KOPT-K1 (cell line): ENCODE data around the gene GHR.

ENCODE experiments used
- H3K27ac ChIP-seq: fragments of 200-600 bp; sonication (generic); 2 replicates; pipeline ENCODE4 v1.5.1; 2016; ENCODE audit warnings: antibody characterized with exemption, mild to moderate bottlenecking, low read depth, low read length; ENCODE audit not compliant: poor library complexity, severe bottlenecking
- H3K36me3 ChIP-seq: fragments of 200-600 bp; sonication (generic); 2 replicates; pipeline ENCODE4 v1.5.1; 2017; ENCODE audit warnings: antibody characterized with exemption, mild to moderate bottlenecking, low read length, moderate library complexity; ENCODE audit not compliant: insufficient read depth
- H3K9me3 ChIP-seq: fragments of 200-600 bp; sonication (generic); 2 replicates; pipeline ENCODE4 v1.5.1; 2017; ENCODE audit warnings: antibody characterized with exemption, low read length, mild to moderate bottlenecking; ENCODE audit not compliant: insufficient read depth, poor library complexity, severe bottlenecking

The GHR gene

DNA sequence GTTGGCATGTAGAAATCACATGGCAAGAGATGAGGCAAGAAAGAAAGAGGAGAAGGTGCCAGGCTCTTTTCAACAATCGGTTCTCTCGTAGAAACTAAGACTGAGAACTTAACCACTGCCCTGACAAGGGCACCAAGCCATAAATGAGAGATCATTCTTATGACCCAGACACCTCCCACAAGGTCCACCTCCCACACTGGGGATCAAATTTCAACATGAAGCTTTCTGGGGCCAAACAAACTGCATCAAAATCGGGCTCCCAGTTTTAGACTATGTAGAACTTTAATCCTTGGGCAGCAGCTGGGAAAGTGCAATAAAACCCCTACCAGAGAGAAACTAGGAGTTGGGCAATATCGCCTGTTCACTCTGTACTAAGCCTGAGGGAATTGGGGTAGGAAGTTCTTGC lies 183.2 kb downstream of the GHR start:
- no peak overlapping the region for H3K27ac ChIP-seq
- no peaks in the 10 kb centered on the region for H3K9me3 ChIP-seq
- H3K36me3 ChIP-seq, result no peaks in the 10 kb centered on the region

DNA sequence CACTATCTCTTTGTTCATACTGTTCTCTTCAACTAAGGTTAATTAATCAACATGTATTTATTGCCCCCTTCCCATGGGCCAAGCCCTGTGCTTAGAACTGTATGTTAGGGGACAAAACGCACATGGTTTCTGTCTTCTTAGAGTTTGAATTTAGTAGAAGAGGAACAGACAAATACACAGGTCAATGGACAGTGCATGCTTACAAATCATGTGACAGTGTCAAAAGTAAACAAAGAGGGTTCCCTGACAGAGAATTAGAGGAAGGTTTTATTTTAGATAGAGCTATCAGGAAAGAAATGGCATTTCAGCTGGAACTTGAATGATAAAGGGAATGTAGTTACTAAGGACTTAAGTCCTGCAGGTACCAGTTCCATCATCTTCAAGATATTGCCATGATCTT lies 188.2 kb downstream of the GHR start:
- H3K9me3 ChIP-seq, result no peaks in the 10 kb centered on the region
- no peak overlapping the region for H3K27ac ChIP-seq
- H3K36me3 ChIP-seq, result no peaks in the 10 kb centered on the region

DNA sequence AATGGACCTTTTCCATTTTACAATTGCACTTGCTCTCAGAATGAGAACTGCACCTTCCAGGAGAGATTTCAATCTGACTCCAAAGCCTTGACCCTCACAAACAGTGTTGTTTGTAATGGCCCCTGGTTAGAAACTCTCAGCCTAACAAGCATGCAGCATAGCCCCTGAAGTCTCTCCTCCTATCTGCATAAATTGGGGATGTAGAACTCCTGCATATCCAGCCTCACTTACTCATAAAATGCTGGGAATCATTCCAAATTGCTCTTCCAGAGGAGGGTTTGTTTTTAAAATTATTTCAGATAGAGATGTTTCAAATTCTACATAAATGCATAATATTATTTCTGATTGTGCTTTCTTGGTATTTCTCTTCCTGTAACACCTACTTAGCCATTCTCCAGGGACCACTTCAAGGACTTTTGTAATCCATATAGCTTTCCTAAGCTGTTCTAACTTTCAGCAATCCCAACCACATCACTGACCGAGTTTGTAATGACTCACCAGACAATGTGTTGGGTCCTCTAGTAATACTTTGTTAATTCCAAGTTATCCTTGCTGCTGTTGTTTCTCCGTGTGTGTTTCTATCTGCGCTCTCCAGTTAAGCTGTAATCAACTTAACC lies 189.6 kb downstream of the GHR start:
- Histone ChIP-seq H3K27ac (no peak overlapping the region), H3K36me3 (no peaks in the 10 kb centered on the region), H3K9me3 (no peaks in the 10 kb centered on the region)

DNA sequence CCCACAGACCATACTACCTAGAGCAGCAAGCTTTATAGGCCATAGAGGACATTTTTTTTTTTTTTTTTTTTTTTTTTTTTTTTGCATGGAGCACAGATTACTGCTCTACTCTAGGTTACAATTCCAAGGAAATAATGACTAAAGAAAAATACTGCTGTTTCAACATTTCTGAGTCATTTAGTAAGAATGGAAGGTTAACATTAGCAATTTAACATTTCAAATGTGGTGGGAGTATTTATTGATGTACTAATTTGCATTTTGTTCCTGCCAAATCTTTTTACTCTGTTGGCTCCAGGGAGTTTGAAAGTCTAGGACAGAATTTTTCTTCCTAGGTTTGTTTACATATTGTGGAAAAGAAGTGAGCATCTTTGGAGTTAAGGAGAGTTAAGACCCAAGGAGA lies 191.3 kb downstream of the GHR start:
- no peaks in the 10 kb centered on the region for H3K9me3 ChIP-seq
- no peaks in the 10 kb centered on the region for H3K36me3 ChIP-seq
- no peak overlapping the region for H3K27ac ChIP-seq

DNA sequence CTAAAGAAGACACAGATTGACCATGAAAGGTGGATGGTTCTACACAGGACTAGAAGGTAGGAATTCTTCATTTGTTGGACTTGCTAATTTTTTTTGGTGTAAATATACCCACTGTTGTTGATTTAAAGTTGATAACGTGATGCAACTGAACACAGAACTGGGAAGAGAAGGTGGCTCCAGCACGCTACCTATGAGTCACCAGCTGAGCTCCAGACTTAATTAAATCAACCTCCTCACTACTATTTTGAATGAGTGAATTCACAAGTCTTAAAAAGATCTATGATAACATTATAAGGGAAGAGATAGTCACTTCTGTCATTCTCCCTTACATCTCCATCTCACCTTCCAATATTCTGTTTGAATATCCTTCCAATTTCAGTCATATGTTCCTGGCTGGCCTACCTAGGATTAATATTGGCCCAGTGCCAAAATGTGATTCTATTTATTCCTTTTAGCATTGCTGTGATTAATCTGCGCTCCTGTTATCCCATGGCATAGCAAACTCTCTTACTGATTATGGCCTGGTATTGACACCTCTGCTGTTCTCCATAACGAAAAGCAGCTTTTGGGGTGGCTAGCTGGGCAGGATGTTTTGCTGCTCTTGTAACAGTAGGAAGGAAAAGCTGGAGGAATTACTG lies 197.5 kb downstream of the GHR start:
- Histone ChIP-seq H3K27ac (no peak overlapping the region), H3K9me3 (no peaks in the 10 kb centered on the region), H3K36me3 (no peaks in the 10 kb centered on the region)

DNA sequence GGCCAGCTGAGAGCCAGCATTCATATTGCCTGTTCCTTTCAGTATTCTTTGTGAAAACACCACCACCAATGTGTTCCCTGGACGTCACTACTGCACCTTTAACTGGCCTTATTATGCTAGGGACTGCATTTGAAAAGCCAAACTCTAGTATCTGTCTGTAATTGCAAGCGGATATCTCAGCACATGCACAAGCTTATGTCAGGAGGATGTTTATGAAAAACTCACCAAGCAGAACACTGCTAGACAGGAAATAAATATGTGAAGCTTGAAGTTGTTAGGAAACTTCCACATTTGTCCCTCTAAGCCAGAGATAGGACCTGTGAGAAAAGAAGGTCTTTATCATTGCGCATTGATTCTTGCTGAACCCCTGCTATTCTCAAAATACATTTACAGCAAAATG lies 198.0 kb downstream of the GHR start:
- no peak overlapping the region for H3K27ac ChIP-seq
- no peaks in the 10 kb centered on the region for H3K9me3 ChIP-seq
- H3K36me3 ChIP-seq, result no peaks in the 10 kb centered on the region

DNA sequence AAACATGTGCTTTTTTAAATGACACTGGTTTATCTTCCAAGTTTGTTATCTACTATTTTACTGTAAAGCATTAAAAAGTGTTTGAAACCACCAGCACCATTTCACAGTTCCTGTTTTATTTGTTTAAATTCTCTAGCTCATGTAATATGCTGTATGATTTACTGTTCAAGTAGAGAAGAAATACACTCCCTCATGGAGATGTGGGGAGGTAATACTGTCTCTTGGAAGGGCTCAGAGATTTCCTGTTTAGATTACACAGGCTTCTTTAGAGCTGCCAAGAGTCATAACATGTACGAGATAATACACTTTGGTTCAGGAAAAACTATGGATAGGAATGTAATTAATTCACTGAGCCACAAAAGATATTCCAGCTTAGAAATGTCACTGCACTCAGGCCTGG lies 198.4 kb downstream of the GHR start:
- Histone ChIP-seq H3K9me3 (no peaks in the 10 kb centered on the region), H3K27ac (no peak overlapping the region), H3K36me3 (no peaks in the 10 kb centered on the region)

DNA sequence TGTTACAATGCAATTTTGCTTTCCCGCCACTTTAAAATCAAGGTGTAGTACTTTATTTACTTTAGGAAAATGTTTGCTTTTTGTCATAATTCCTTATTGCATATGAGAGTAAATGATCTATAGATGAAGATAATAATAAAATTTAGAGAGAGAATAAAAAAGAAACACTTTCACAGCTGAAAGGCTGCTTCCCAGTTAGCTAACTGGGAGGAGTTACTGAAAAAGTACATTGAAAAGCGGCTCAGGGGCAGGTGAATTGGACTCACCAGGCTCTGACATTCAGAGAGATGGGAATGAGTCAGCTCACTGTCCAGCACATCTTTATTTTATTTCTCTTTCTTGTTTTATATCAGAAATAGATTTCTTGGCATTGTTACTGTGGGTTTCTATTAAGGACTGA lies 201.7 kb downstream of the GHR start:
- H3K27ac ChIP-seq, result no peak overlapping the region
- H3K36me3 ChIP-seq, result no peaks in the 10 kb centered on the region
- H3K9me3 ChIP-seq, result no peaks in the 10 kb centered on the region

DNA sequence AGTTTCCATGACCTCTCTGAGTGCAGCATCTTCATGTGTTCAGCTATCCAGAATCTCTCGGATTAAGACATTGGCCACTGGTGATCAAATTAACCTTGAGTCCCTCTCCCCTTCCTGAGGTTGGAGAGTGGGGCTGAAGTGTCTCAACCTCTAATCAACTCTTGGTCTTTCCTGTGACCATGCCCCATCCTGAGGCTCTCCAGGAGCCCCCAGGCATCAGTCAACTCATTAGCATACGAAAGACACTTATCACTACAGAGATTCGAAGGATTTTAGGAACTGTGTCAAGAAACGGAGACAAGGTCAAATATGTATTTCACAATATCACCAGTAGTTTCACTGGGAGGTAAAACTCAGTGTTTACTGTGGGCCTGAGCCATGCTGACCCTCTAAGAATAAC lies 203.2 kb downstream of the GHR start:
- Histone ChIP-seq H3K9me3 (no peaks in the 10 kb centered on the region), H3K36me3 (no peaks in the 10 kb centered on the region)

DNA sequence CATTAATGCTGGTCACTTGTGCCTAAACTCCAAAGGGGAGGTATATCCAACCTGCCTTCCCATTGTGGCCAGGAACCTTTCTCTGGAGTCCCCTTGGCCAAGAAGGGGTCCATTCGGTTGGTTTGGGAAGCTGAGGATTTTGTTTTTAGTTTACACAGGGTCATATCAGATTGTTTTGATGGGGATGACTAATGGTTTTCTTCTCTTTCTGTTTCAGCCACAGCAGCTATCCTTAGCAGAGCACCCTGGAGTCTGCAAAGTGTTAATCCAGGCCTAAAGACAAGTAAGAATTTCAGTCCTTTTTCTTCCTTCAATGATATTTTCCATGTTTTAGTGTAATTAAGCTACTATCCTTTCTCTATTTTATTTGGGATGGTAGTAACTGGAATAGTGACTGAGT lies 205.6 kb downstream of the GHR start:
- Histone ChIP-seq H3K36me3 (no peaks in the 10 kb centered on the region), H3K27ac (no peak overlapping the region), H3K9me3 (no peaks in the 10 kb centered on the region)

More for the DNA sequence above, 203.2 kb downstream of the GHR start:
- H3K27ac ChIP-seq, result no peak overlapping the region

DNA sequence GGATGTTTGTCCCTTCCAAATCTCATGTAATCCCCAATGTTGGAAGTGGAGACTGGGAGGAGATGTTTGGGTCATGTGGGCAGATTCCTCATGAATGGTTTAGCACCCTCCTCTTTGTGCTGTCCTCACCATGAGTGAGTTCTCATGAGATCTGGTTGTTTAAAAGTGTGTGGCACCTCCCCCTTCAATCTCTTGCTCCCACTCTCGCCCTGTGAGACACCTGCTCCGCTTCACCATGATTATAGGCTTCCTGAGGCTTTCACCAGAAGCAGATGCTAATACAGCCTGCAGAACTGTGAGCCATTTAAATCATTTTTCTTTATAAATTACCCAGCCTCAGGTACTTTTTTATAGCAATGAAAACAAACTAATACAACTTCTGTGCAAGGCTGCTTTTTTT lies 206.0 kb downstream of the GHR start:
- no peak overlapping the region for H3K27ac ChIP-seq
- H3K36me3 ChIP-seq, result no peaks in the 10 kb centered on the region
- no peaks in the 10 kb centered on the region for H3K9me3 ChIP-seq

DNA sequence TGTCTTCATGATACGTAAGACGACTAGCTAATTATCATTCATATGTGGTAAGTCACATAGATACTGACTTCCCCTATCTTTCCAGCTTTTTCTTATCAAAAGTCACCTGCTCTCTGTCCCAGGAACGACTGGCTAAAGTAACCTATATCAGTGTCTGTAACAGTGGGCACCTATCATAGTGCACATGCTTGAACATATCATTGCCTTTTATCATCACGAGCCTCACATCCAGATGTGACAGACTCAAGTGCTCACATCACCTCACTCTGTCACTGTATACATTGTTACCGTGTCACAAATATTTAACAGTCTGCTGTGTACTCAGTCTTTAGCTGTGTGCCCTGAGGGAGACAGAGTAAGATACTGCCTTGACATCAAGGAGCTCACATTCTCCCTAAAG lies 208.0 kb downstream of the GHR start:
- H3K36me3 ChIP-seq, result no peaks in the 10 kb centered on the region
- H3K27ac ChIP-seq, result no peak overlapping the region
- no peaks in the 10 kb centered on the region for H3K9me3 ChIP-seq

DNA sequence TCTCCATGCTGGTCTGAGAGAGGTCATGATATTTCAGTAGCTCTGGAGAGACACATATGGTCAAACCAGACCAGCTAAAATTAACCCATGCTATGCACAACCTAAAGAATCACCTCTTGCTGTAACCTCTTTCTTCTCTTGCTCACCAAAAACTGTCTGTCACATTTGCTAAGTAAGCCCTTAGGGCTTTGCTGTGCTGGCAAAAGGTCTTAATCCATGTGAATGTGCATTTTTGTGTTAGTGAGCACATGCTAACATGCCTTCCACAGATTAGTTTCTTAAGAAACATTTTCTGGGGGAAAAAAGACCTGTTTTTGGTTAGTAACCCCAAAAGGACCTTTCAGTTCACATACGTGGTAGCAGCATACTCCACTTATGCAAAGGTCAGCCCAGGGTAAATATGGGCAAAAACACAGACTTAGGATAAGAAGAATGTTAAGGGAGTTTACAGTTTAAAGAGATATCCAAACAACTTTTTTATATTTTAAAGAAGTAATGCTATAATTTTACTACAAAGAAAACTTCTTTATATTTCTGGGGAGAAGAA lies 209.2 kb downstream of the GHR start:
- Histone ChIP-seq H3K27ac (no peak overlapping the region), H3K36me3 (no peaks in the 10 kb centered on the region), H3K9me3 (no peaks in the 10 kb centered on the region)

DNA sequence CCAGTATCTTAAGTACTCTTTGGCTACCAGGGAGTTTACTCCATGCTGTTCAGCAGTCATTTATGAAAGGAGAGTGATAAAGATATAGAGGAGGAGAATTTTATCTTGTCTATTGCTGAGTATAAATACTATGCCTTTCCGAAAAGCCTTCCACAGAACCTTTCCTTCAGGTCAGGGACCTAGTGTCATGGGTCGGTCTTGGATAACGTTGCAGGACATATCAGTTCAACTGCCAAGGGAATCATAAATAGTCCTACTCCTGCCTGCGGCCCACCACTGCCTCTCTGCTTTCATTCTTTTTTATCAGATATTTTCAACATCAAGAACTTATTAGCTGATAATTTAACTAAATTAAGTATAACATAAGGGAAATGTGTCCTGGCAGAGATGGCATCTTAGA lies 211.3 kb downstream of the GHR start:
- no peaks in the 10 kb centered on the region for H3K36me3 ChIP-seq
- H3K27ac ChIP-seq, result no peak overlapping the region
- H3K9me3 ChIP-seq, result no peaks in the 10 kb centered on the region

DNA sequence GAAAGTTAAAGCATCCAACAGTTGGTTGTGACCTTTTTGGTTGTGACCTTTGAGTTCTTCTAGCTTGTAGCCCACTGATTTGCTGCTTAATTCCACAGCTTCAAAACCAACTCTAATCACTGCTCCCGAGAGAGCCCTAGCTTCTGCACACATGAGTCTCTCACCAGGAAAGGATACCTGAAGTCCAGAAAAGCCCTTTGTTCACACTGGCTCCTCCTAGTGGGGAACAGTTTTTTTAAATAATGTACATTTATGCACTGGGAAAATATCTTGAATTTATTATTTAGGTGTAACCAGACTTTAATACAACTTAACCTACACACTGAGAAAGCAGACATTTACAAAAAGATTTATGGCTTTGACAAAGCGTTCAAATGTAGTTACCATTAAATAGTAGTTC lies 213.2 kb downstream of the GHR start:
- Histone ChIP-seq H3K27ac (no peak overlapping the region), H3K9me3 (no peaks in the 10 kb centered on the region), H3K36me3 (no peaks in the 10 kb centered on the region)

DNA sequence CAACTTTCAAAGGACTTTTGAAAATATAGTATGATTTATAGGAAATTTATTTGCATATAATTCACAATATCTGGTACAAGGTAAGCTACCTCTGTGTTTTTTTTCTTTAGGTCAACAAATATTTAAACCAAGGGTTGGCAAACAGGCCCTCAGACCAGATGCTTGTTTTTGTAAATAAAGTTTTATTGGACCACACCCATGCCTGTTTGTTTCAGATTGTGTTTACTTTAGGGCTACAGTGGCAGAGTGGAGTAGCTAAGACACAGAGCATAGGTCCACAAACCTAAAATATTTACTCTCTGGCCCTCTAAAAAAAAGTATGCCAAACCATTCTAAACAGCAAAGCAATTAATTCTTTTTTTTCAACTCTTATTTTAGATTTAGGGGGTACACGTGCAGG lies 213.7 kb downstream of the GHR start:
- Histone ChIP-seq H3K27ac (no peak overlapping the region), H3K9me3 (no peaks in the 10 kb centered on the region), H3K36me3 (no peaks in the 10 kb centered on the region)
